Daoy (cell line): ENCODE results near the gene UBASH3B. TPM values are rescaled to one million over a fixed set of nuclear protein-coding genes. Genes with fewer than 3 reads are reported as not detected.

Experiments used
- DNase-seq: peaks from one replicate; pipeline ENCODE4 v3.0.0-alpha.2; 2015; ENCODE audit warnings: low read depth
- total RNA-seq: library from RNA; depleted of rRNA; stranded (reverse); fragments of >200 nt; shearing (Covaris generic); gene quantifications from 2 replicates; pipeline ENCODE4 v1.2.3, GENCODE V29; 2014

UBASH3B gene
- total RNA-seq, 1 experiment from 2014 or later: under 0.01 TPM

GRCh38 chr11:122676638-122677037 lies 21.1 kb downstream of the UBASH3B start:
- DNase-seq: no peak

GRCh38 chr11:122677256-122677655 lies 21.7 kb downstream of the UBASH3B start:
- no peak for DNase-seq

DNA sequence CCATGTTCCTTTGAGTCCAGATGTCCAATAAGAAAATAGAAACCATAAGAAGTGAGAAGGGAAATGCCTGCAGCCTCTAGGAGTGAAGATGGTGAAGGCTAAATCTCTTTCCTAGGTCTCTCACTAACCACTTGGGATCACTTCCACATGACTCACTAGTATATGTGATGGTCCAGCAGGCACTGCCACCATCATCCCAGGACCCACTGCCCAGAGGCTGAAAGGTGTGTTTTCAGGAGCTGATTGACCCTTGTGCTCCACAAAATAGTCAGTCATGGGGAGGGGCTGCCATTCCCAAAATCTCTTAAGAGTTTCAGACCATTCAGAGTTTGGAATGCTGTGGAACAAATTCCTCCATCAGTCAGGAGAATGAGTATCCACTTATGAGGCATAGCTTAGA lies 22.9 kb downstream of the UBASH3B start:
- DNase-seq: no peak

DNA sequence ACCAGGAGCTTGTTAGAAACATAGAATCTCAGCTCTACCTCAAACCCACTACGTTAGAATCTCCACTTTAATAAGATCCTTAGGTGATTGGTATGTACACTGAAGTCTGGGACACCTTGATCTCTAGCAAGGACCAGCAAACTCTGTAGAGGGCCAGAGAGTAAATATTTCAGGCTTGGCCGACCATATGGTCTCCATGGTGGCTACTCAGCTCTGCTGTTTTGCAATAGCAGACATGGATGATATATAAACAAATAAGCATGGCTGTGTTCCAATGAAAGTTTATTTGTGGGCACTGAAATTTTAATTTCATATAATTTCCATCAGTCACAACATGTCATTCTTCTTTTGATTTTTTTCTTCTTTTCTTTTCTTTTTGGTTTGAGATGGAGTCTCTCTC lies 23.9 kb downstream of the UBASH3B start:
- DNase-seq: no peak

DNA sequence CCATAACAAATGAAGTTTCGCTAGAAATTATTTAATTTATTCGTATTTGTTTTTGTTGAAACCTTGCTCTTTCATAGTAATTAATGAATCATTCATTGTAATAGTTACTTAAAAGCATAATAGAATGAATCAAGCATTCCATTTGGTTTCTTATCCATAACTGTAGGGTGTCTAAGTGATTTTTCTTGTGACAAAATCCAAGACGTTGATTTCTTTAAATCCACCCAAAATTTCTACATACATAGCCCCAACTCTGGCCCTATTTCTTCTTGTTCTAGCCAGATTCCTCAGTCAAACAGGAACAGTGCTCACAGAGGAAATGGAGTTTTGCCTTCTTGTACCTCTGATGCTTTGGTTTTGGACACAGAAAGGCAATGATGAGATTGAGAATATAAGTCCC lies 25.5 kb downstream of the UBASH3B start:
- DNase-seq: no peak

DNA sequence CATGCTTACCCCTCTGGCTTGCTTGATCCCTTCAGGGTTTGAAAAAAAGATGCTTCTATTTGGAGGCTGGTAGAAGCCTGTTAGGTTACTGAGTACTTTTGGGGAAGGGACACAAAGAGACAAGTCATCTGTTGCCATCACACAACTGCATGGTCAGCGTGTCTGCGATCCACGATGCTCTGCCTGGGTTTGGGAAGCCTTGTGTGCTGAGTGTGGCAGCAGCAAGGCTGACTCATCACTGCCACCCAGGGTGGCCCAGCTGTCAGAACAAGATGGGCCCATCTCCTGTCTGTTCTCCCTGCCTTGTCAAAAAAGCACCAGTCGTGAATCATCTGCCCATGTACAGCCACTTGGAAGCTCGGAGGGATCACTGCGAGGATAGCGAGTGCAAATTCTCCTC lies 26.2 kb downstream of the UBASH3B start:
- no peak for DNase-seq

DNA sequence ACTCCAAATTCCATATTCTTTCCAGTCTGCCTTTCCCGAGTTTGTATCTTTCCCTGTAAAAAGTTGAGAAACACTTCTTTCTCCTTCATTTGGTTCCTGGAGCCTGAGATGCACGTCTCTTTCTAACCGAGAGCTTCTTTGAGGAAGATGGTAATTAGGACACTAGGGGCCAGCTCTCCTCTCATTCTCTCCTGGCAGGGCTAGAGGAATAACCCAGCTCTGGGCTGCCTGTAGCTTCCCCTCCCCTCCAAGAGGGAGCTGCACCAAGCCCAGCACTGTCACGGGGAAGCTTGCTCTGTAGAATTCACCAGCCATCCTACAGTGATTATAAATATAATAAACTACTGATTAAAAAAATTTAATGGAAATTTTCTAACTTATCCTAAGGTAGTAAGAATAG lies 26.9 kb downstream of the UBASH3B start:
- no peak for DNase-seq

DNA sequence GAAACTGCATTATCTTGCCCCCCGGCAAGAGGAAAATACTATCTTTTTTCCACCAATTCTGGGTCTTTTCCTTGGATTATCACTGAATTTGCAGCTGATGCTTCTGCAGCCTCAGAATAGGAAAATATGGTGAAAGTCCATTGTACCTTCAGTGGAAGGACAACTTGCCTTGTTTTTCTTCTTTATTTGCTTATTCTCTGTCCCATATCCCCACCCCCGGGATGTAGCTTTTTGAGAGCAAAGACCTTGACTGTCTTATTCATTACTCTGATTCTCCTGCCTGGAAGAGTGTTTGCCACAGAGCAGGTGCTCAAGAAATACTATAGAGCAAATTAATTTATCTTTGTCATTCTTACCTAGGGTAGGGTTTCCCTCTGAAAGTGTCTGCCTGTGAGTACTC lies 29.5 kb downstream of the UBASH3B start:
- DNase-seq: no peak

DNA sequence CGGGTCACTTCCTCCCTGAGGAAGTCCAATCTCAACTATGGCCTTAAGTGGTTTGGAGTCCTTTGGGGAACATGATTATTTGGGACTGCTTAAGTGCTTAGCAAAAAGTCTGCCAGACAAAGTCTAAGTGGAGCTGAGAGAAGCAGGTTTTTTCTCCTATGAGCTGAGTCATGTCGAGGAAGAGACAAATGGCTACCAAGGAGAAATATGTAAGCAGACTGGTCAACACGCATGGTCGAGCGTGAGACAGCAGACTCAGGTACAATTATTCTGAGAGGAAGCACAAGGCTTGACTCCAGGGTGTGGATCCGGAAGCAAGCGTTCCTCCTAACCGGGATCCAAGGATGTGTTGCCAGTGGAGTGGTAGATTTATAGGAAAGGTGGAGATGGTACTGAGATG lies 30.6 kb downstream of the UBASH3B start:
- DNase-seq: no peak

DNA sequence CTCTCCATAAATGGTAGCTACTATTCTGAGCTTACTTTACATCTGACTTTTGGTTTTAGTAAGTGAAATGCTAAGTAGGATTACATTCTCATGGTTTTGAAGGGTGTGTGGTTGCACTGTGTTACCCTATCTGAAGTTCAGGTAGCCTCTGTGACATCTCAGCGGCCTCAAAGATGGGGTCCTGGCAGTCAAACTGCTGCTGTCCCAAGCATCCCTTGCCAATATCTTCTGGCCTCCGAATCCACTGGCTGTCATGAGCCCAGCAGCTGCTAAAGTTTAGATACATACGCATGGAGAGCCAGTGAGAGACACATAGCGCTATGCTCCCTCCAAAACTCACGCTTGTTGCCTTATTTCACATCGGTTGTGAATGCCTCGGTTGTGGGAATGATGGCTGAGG lies 34.9 kb downstream of the UBASH3B start:
- DNase-seq: no peak

DNA sequence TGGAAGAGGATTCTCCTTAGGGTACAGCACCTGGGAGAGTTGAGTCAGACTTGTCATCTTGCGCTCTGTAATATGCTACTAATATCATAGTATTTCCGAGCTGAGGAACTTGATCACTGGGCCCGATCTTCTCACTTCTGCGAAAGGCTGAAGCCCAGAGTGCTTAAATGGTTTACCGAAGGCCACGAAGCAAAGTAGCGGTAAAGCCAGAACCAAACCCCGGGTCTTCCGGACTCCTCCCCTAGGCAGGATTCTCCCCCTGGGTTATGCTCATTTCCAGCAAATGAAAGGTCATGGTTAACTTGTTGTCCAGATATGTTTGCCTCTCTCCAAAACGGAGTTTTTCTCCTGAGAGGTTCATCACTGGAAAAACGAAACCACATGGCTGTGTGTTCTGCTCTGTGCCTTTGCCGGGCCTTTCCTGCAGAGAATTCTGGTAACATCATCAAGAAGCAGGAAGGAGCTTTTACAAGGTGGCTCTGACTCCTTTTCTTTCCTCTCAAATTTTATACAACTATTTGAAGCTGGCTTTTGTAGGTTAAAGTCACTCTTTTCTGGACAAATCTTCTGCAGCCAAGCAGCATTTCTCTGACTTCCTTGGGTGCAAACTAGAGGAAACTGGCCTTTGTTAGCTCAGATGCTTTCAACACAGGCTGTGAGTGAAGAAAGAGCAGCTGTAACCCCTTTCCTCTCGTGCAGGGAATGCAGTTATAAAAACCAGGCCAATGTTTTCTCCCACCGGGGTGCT lies 35.5 kb downstream of the UBASH3B start:
- no peak for DNase-seq

- no peak for DNase-seq
Measured at GRCh38 chr11:122691549-122692150, 36.1 kb downstream of the UBASH3B start.

- no peak for DNase-seq
Measured at GRCh38 chr11:122692444-122692843, 36.9 kb downstream of the UBASH3B start.

GRCh38 chr11:122695076-122695615 lies 39.6 kb downstream of the UBASH3B start:
- no peak for DNase-seq

DNA sequence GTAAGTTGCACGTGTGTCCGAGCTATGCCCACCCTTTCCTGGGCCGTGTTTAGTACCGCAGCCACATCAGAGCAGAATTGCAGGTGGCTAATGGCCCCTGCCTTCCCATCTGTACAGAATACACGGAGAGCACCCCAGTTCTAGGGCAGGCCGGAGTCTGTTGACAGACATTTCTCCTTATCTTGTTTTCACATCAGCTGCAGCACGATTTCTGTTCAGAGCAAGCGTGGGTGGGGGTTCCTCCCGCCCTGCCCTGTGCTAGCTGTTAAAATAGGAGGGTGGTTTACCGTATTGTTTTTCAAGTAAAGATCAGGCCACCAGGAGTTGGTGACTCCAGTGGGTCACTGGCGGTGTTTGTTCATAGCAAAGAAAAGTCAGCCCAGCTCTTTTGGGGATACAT lies 41.1 kb downstream of the UBASH3B start:
- DNase-seq: no peak

- DNase-seq: no peak
Measured at GRCh38 chr11:122697636-122698167, 42.2 kb downstream of the UBASH3B start.

- DNase-seq: no peak
Measured at GRCh38 chr11:122698392-122698791, 42.9 kb downstream of the UBASH3B start.

DNA sequence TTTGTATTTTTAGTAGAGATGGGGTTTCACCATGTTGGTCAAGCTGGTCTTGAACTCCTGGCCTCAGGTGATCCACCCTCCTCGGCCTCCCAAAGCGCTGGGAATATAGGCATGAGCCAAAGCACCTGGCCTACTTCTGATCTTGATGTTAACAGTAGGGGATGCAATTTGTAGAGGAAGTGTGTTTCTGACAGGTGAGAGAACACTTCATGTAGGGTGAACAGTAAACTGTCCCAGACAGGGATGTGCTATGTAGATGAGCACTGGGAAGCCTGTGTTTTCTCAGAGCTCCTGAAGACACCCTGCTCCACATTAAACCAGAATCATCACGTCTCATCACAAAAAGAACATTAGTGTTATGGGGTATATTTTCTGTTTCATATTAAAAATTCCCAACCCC lies 45.1 kb downstream of the UBASH3B start:
- no peak for DNase-seq

- DNase-seq: no peak
Measured at GRCh38 chr11:122701143-122701542, 45.6 kb downstream of the UBASH3B start.

- no peak for DNase-seq
Measured at GRCh38 chr11:122703541-122704272, 48.2 kb downstream of the UBASH3B start.

DNA sequence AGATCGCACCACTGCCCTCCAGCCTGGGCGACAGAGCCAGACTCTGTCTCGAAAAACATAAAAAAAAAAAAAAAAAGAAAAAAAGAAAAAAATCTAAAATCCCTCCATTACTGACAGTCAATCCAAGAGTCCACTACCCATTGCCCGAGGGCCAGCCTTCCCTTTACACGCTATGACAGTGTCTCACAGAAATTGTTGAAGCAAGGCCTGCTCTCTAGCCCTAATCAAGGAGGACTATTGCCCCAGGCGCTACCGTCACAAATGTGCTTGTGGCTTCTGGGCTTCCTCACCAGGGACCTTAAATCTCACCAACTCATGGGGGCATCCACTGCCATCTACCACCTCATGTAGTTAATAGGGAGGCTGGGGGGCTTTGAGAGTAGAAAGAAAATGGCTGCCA lies 49.9 kb downstream of the UBASH3B start:
- no peak for DNase-seq

DNA sequence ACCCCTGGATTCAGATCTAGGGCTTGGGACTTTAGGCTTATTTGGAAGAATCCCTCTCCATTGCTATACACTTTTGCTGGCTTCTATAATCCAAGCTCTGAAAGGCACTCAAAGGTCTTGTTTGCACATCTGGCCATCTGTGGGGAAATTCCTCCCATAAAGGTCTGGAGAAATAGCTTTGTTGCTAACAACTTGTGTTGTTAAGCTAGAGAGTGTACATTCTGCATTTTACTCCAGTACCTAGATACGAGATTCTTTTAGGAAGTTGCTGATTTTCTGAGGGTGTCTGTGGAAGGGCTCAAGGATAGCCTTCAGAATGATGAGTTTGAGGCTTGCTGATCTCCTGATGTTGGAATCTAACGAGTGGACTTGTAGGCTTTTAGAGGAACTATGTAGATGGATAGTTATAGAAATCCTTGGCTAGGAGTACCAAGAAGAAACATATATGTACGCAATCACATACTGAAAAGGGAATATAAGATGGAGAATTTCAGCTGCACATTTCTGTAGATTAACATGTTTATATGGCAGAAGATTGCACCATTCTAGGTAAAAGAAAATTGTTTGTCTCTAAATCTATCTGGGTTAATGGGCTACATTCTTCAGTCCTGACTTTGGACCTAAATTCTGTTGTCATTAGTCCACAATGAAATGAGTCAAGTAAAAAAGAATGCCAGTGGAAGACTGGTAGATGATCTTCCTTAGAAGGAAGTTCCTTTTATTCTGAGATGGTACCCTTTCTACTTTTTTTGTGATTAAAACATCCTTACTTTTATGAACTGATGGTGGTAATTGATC lies 51.0 kb downstream of the UBASH3B start:
- no peak for DNase-seq
